Activated CD4-positive, alpha-beta T cell treated with anti-CD3 and anti-CD28 coated beads, Interleukin-2, amount 50 U/mL, for 1 hour (primary cell): ENCODE measurements around the gene SKAP1.

ENCODE experiments used
- DNase-seq: peaks from one replicate; pipeline ENCODE4 v3.0.0-alpha.2; 2020

Gene SKAP1

GRCh38 chr17:48134912-48135480, 295.0 kb downstream of the SKAP1 start:
- no peak for DNase-seq

GRCh38 chr17:48132385-48132784, 297.6 kb downstream of the SKAP1 start:
- DNase-seq = no peak

- peak; percentile 34 for DNase-seq
Measured at GRCh38 chr17:48131216-48131824, 298.7 kb downstream of the SKAP1 start.

GRCh38 chr17:48129981-48130380, 300.0 kb downstream of the SKAP1 start:
- DNase-seq = no peak

- no peak for DNase-seq
Measured at GRCh38 chr17:48128400-48128799, 301.6 kb downstream of the SKAP1 start.

GRCh38 chr17:48127371-48128051, 302.5 kb downstream of the SKAP1 start:
- no peak for DNase-seq

GRCh38 chr17:48126532-48126850, 303.5 kb downstream of the SKAP1 start:
- no peak for DNase-seq

- DNase-seq = no peak
Measured at GRCh38 chr17:48125829-48126531, 304.0 kb downstream of the SKAP1 start.

GRCh38 chr17:48123776-48124388, 306.1 kb downstream of the SKAP1 start:
- no peak for DNase-seq

GRCh38 chr17:48123111-48123510, 306.9 kb downstream of the SKAP1 start:
- DNase-seq = no peak

- no peak for DNase-seq
Measured at GRCh38 chr17:48122665-48123045, 307.4 kb downstream of the SKAP1 start.

- no peak for DNase-seq
Measured at GRCh38 chr17:48121923-48122664, 307.9 kb downstream of the SKAP1 start.

GRCh38 chr17:48113201-48113676, 316.8 kb downstream of the SKAP1 start:
- peak; percentile 40 for DNase-seq

- no peak for DNase-seq
Measured at GRCh38 chr17:48111937-48112241, 318.1 kb downstream of the SKAP1 start.

GRCh38 chr17:48110761-48111160, 319.3 kb downstream of the SKAP1 start:
- DNase-seq = no peak

GRCh38 chr17:48107137-48108055, 322.6 kb downstream of the SKAP1 start, which contains the start of gene SNX11:
SNX11 (plus strand) TSS chr17:48107766; CDS start chr17:48112044, 4,278 bp downstream.
- peak; percentile 96 for DNase-seq

- no peak for DNase-seq
Measured at GRCh38 chr17:48106802-48107136, 323.2 kb downstream of the SKAP1 start.

- no peak for DNase-seq
Measured at GRCh38 chr17:48104440-48104839, 325.6 kb downstream of the SKAP1 start.

- DNase-seq = no peak
Measured at GRCh38 chr17:48102798-48103715, 327.0 kb downstream of the SKAP1 start.

GRCh38 chr17:48102043-48102750, 327.8 kb downstream of the SKAP1 start:
- DNase-seq = no peak
